ENCODE data around the gene CLIP4. TPM values are rescaled to one million over a fixed set of nuclear protein-coding genes. Genes with fewer than 3 reads are reported as not detected.

Gene CLIP4
- total and polyA plus RNA-seq, 10 of the 15 experiments (the other 5 are each of a cell fraction or from before 2014, with no cell fraction given), result 5.5 to 34.9 (median 16.8) TPM

- H2AFZ ChIP-seq (ENCODE audit: control insufficient read depth, low read depth, low read length), result no peak overlapping the region
- ChIA-PET CTCF (no interaction called here), SMC1A (ENCODE audit: uncharacterized antibody, unreplicated experiment) (interaction anchor here (1.0 kb wide), 1 partner anchor 9 kb away, joined by 3 read pairs; no protein-coding TSS in a partner anchor), RAD21 (ENCODE audit: unreplicated experiment) (no interaction called here), POLR2A (interaction anchor here (0.7 kb wide), 1 partner anchor 23 kb away, joined by 3 read pairs; no protein-coding TSS in a partner anchor)
- in situ Hi-C loops (cut with MboI), result no loop called here
- H3K27me3 ChIP-seq (replicated peaks in 1 of 2; ENCODE audit: control insufficient read depth in 2 of 2, insufficient read depth in 2 of 2, low read length in 1 of 2), result no peaks in the 10 kb centered on the region
- H3K9me3 ChIP-seq (replicated peaks; ENCODE audit: control insufficient read depth, insufficient read depth, low read length), result no peaks in the 10 kb centered on the region
- FAIRE-seq (no peak), DNase-seq (ENCODE audit: low read depth, low spot score) (no peak), ATAC-seq (no peak)
- H3K4me1 ChIP-seq (ENCODE audit: control insufficient read depth, insufficient read depth, low read length), result peaks cover 5% of the 10 kb centered on the region; the same call in 1 of the 2 replicates
- no peak overlapping the region for H3K4me3 ChIP-seq
- H3K36me3 ChIP-seq (ENCODE audit: control insufficient read depth in 2 of 2, insufficient read depth in 2 of 2, low read length in 1 of 2), result peaks cover 4 to 11% of the 10 kb centered on the region in 2 experiments; a peak in 3 of 4 replicates
- H3K9ac ChIP-seq (ENCODE audit: control insufficient read depth, insufficient read depth, low read length), result no peak overlapping the region
- no TSS peak for BruUV-seq (replicated peaks)
- TF ChIP-seq SUZ12 (IDR thresholded peaks at IDR 0.05; ENCODE audit: unreplicated experiment), result no peak
- peak; percentile 51; the same call in 1 of the 2 replicates for TF ChIP-seq PKNOX1 (IDR thresholded peaks at IDR 0.05)
- TF ChIP-seq ATF3 (IDR thresholded peaks at IDR 0.05; ENCODE audit: borderline replicate concordance, extremely low read depth, low read depth, low read length), result no peak
- 100% methylated on average over 1 of the region's 1 CpG for WGBS (ENCODE audit: insufficient coverage, insufficient replicate concordance, low lambda C conversion rate, missing lambda C conversion rate)
- H3K27ac ChIP-seq (ENCODE audit: control insufficient read depth, insufficient read depth), result no peak overlapping the region
- H3K4me2 ChIP-seq (ENCODE audit: control insufficient read depth, insufficient read depth), result no peak overlapping the region
- H3K79me2 ChIP-seq (ENCODE audit: control insufficient read depth, insufficient read depth, low read length), result no peaks in the 10 kb centered on the region
- no peaks in the 10 kb centered on the region for H4K20me1 ChIP-seq (ENCODE audit: control insufficient read depth, insufficient read depth)
- intact Hi-C loops (cut with micrococcal nuclease; ENCODE audit: unreplicated experiment), result no loop called here
Measured at GRCh38 chr2:29139731-29140130, 24.5 kb downstream of the CLIP4 start.

GRCh38 chr2:29143657-29144056, 28.4 kb downstream of the CLIP4 start:
- Histone ChIP-seq H4K20me1 (ENCODE audit: control insufficient read depth, insufficient read depth) (no peaks in the 10 kb centered on the region), H3K4me2 (ENCODE audit: control insufficient read depth, insufficient read depth) (no peak overlapping the region), H3K27ac (ENCODE audit: control insufficient read depth, insufficient read depth) (no peak overlapping the region), H3K4me1 (ENCODE audit: control insufficient read depth, insufficient read depth, low read length) (peaks cover 5% of the 10 kb centered on the region; the same call in 1 of the 2 replicates), H3K36me3 (ENCODE audit: control insufficient read depth in 2 of 2, insufficient read depth in 2 of 2, low read length in 1 of 2) (peaks cover 4 to 13% of the 10 kb centered on the region in 2 experiments), H3K27me3 (replicated peaks in 1 of 2; ENCODE audit: control insufficient read depth in 2 of 2, insufficient read depth in 2 of 2, low read length in 1 of 2) (no peaks in the 10 kb centered on the region), H3K79me2 (ENCODE audit: control insufficient read depth, insufficient read depth, low read length) (no peaks in the 10 kb centered on the region), H3K9me3 (replicated peaks; ENCODE audit: control insufficient read depth, insufficient read depth, low read length) (no peaks in the 10 kb centered on the region), H3K4me3 (no peak overlapping the region), H3K9ac (ENCODE audit: control insufficient read depth, insufficient read depth, low read length) (no peak overlapping the region), H2AFZ (ENCODE audit: control insufficient read depth, low read depth, low read length) (no peak overlapping the region)
- RAD21 ChIA-PET (ENCODE audit: unreplicated experiment), result no interaction called here
- CTCF ChIA-PET, result no interaction called here
- no peak for DNase-seq (ENCODE audit: low read depth, low spot score)
- POLR2A ChIA-PET, result no interaction called here
- WGBS (ENCODE audit: insufficient coverage, insufficient replicate concordance, low lambda C conversion rate, missing lambda C conversion rate), result 85% methylated on average over 6 of the region's 6 CpGs
- SMC1A ChIA-PET (ENCODE audit: uncharacterized antibody, unreplicated experiment), result interaction anchor here (1.2 kb wide), 1 partner anchor 13 kb away, joined by 3 read pairs; no protein-coding TSS in a partner anchor
- in situ Hi-C loops (cut with MboI), result no loop called here
- FAIRE-seq, result no peak
- no TSS peak for BruUV-seq (replicated peaks)
- no peak for ATAC-seq
- intact Hi-C loops (cut with micrococcal nuclease; ENCODE audit: unreplicated experiment), result no loop called here
- TF ChIP-seq IRF5 (IDR thresholded peaks at IDR 0.05; ENCODE audit: borderline replicate concordance), result no peak
- no peak for TF ChIP-seq ASH2L (IDR thresholded peaks at IDR 0.05; ENCODE audit: borderline replicate concordance, low read depth)
- no peak for TF ChIP-seq DPF2 (IDR thresholded peaks at IDR 0.05)
- TF ChIP-seq RAD51 (IDR thresholded peaks at IDR 0.05), result no peak
- no peak for TF ChIP-seq ELK1 (IDR thresholded peaks at IDR 0.05; ENCODE audit: low read depth, low read length)
- TF ChIP-seq POLR2A (IDR thresholded peaks at IDR 0.05; ENCODE audit: low read depth, low read length), result no peak
- no peak for TF ChIP-seq SRF (IDR thresholded peaks at IDR 0.05; ENCODE audit: low read depth in 2 of 2, low read length in 2 of 2)

Data from GM12878 (cell line).